ENCODE measurements around the gene DCTD.

DNA sequence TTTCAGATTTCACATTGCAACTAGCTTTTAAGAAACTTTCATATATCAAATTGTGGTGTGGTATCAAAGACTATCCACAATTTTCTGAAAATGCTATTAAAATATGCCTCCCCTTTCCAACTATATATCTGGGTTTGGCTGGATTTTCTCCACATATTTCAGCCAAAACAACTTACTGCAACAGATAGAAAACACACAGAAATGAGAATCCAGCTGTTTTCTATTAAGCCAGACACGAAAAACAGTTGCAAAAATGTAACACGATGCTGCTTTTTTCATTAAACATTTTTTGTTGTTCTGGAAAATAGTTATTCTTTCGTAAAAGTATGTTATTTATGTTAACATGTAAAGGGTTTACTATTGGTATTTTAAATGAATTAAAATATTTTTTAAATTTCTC is 33.1 kb downstream of the DCTD start:
- TF ChIP-seq TAF1 (IDR thresholded peaks at IDR 0.05; ENCODE audit: low read depth, low read length) (no peak), POLR2A (IDR thresholded peaks at IDR 0.05; ENCODE audit: low read depth, low read length) (no peak), POLR2AphosphoS5 (IDR thresholded peaks at IDR 0.05; ENCODE audit: low read depth, low read length) (no peak)

Measured in GM12891 (cell line).